Transverse colon (tissue), 4 donors: ENCODE data around the gene VWCE. TPM values are rescaled to one million over a fixed set of nuclear protein-coding genes. Genes with fewer than 3 reads are reported as not detected.

Experiments
- DNase-seq: peaks from one replicate; pipeline ENCODE4 v3.0.0-alpha.2; 2019
- H3K27ac ChIP-seq, 4 donors: fragments of 200-600 bp; sonication (generic); 2 replicates each; pipeline ENCODE4 v1.5.1; 2016 to 2018; ENCODE audit warnings: inconsistent platforms in 4 of 4
- H3K27me3 ChIP-seq: fragments of 200-600 bp; sonication (generic); 2 replicates; pipeline ENCODE4 v1.5.1; 2017; ENCODE audit warnings: inconsistent platforms
- H3K36me3 ChIP-seq, 4 donors: fragments of 200-600 bp; sonication (generic); 2 replicates each; pipeline ENCODE4 v1.5.1; 2017 to 2019; ENCODE audit warnings: inconsistent platforms in 4 of 4
- H3K4me1 ChIP-seq, 4 donors: fragments of 200-600 bp; sonication (generic); 2 replicates each; pipeline ENCODE4 v1.5.1; 2017 to 2020; ENCODE audit warnings: inconsistent platforms in 4 of 4
- H3K4me3 ChIP-seq, 4 donors: fragments of 200-600 bp; sonication (generic); 1 replicate in 1 of 4; 2 replicates in 3 of 4; pipeline versions ENCODE4 v1.5.1 to v1.6.1; 2017 to 2019; ENCODE audit warnings: inconsistent platforms in 4 of 4
- H3K9me3 ChIP-seq, 2 donors: fragments of 200-600 bp; sonication (generic); 2 replicates each; pipeline ENCODE4 v1.5.1; 2017 to 2019; ENCODE audit warnings: inconsistent platforms in 2 of 2
- EP300 ChIP-seq: sonication (generic); formaldehyde crosslinking; IDR thresholded peaks from one replicate; pipeline ENCODE4 v1.6.1; 2017; ENCODE audit warnings: antibody characterized with exemption, low read depth
- POLR2A ChIP-seq: fragments of 450-650 bp; IDR thresholded peaks from one replicate; pipeline ENCODE4 v1.6.1; 2016; ENCODE audit warnings: antibody characterized with exemption, mild to moderate bottlenecking, moderate library complexity
- POLR2AphosphoS5 ChIP-seq, 3 donors: sonication (generic); formaldehyde crosslinking; IDR thresholded peaks; one replicate each; pipeline ENCODE4 v1.6.1; 2016; ENCODE audit warnings: antibody characterized with exemption in 3 of 3
- WGBS, 2 donors: methylation state at CpG; one replicate each; pipeline ENCODE4 v1.1.5; 2018; ENCODE audit warnings: low coverage in 1 of 2; 5-methylcytosine and 5-hydroxymethylcytosine counted together
- in situ Hi-C, 4 donors: fragments of 200-750 bp; cut with MboI; loops; one replicate each; pipeline versions ENCODE4 v1.15.0 to v1.15.1; 2017; ENCODE audit warnings: low sequenced_read_pairs in 3 of 4, low pct_ligation_motif_present in 1 of 4, low pct_unique_long_range_greater_than_20kb in 1 of 4
- intact Hi-C: fragments of 100-400 bp; cut with DNase I; formaldehyde crosslinking; loops from one replicate; pipeline ENCODE4 v1.15.1; 2023; ENCODE audit warnings: low total_unique reads
- total RNA-seq, 4 donors: library from RNA; depleted of rRNA; stranded (reverse); fragments of >200 nt; gene quantifications; one replicate each; pipeline ENCODE4 v1.1.0, GENCODE V29; 2016
- TF ChIP-seq, protein P1 (sequence below), 5 experiments: fragments of 200-600 bp in 3 of 5; fragments of 450-650 bp in 2 of 5; sonication (generic) in 3 of 5; IDR thresholded peaks; 1 replicate in 2 of 5; 2 replicates in 3 of 5; pipeline ENCODE4 v1.5.1; 2016 to 2017; ENCODE audit warnings: antibody characterized with exemption in 5 of 5, inconsistent platforms in 3 of 5, mild to moderate bottlenecking in 2 of 5, moderate library complexity in 1 of 5

The VWCE gene
- total RNA-seq, 4 donors from 2014 or later = 0.16 to 2.2 (median 0.41) TPM; not detected in 1

DNA sequence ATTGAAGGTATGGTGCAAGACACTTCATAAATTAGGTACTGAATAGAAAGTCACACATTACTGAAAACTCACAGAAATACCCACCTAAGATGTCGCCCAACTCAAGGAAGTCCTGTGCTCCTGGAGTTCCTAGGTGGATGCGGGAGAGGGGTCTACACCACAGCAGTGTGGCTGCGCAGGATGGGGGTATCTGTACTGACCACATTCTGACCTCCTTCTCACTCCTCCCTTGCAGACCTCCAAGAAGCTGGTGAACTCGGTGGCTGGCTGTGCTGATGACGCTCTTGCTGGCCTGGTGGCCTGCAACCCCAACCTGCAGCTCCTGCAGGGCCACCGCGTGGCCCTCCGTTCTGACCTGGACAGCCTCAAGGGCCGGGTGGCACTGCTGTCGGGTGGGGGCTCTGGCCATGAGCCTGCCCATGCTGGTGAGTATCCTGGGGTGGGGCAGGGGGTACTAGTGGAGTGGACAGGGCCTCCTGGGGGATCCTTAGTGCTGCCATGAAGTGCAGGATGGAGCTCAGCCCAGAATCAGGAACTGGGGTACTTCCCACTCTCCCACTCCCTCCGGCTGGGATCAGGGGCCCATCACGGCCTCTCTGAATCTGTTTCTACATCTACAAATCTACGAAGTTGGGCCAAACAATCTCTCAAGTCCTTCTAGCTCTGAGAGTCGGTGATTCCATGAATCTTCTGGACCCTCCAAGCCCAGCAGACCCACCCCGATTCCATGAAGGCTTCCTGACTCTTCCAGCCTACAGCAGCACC lies 42.8 kb upstream of the VWCE start:
- intact Hi-C loops (loop anchor here (2.0 kb wide), 1 partner anchor 47 kb away; no protein-coding TSS in a partner anchor), in situ Hi-C loops (loop anchor here (5.0 to 25.0 kb wide), 3 partner anchors 47 to 501 kb away; partner anchors contain the start of gene CCDC86 (in 1 of the 4))
- Histone ChIP-seq H3K4me3 (no peak overlapping the region), H3K36me3 (no peaks in the 10 kb centered on the region), H3K27ac (no peak overlapping the region), H3K27me3 (no peaks in the 10 kb centered on the region), H3K4me1 (peaks cover 6 to 21% (median 12%) of the 10 kb centered on the region in 4 donors), H3K9me3 (no peaks in the 10 kb centered on the region)
- no peak for DNase-seq
- TF ChIP-seq POLR2A (no peak), POLR2AphosphoS5 (IDR thresholded peaks at IDR 0.05) (no peak), EP300 (no peak)
- TF ChIP-seq, protein P1, sequence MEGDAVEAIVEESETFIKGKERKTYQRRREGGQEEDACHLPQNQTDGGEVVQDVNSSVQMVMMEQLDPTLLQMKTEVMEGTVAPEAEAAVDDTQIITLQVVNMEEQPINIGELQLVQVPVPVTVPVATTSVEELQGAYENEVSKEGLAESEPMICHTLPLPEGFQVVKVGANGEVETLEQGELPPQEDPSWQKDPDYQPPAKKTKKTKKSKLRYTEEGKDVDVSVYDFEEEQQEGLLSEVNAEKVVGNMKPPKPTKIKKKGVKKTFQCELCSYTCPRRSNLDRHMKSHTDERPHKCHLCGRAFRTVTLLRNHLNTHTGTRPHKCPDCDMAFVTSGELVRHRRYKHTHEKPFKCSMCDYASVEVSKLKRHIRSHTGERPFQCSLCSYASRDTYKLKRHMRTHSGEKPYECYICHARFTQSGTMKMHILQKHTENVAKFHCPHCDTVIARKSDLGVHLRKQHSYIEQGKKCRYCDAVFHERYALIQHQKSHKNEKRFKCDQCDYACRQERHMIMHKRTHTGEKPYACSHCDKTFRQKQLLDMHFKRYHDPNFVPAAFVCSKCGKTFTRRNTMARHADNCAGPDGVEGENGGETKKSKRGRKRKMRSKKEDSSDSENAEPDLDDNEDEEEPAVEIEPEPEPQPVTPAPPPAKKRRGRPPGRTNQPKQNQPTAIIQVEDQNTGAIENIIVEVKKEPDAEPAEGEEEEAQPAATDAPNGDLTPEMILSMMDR (IDR thresholded peaks at IDR 0.05) = no peak
- 94% methylated on average over 12 of the region's 15 CpGs; no CpG with 5 or more reads in 1 of the 2 donors for WGBS, 2 donors

DNA sequence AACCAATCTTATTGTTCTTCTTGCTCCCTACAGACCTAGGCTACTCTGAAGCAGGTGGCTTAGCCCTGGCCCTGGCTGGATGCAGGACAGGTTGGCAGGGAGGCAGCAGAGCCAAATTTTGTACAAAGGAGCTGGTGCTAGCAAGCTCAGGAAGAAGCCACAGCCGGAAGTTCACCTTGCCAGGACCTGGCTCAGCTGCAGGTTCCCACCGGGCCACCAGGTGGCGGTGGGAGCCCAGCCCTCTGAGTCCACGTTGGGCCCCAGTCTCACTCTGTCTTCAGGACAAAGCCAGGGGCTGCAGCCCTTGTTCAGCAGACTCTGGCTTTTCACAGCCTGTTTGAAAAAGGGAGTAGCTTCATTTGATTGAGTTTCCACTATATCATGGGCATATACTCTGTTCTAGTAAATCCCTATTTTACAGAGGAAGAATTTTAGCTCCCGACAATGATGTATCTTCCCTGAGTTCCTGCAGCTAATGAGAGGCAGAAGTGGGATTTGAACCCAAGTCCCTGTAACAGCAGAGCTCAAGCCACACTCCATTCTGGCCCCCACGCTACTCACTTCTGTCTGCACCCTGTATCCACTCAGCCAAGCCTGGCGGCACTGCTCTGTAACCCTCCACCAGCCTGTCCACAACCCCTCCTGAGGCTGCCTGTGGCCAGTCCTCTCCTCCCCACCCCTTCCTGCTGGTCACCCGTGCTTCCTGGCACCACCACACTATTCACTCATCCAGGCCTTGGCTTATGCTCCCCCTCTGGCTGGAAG lies 41.2 kb upstream of the VWCE start:
- in situ Hi-C loops (loop anchor here (5.0 to 25.0 kb wide), 3 partner anchors 48 to 499 kb away; partner anchors contain the start of gene CCDC86 (in 1 of the 4)), intact Hi-C loops (loop anchor here (2.0 kb wide), 1 partner anchor 48 kb away; no protein-coding TSS in a partner anchor)
- no peak overlapping the region for H3K4me3 ChIP-seq
- DNase-seq = peak; percentile 86
- no peaks in the 10 kb centered on the region for H3K27me3 ChIP-seq
- 36 to 44% methylated on average over 3 to 8 of the region's 8 CpGs for WGBS, 2 donors
- peak overlapping the region; percentile 74 to 80 (median 78) for H3K27ac ChIP-seq
- TF ChIP-seq POLR2AphosphoS5 (IDR thresholded peaks at IDR 0.05) (peak in 1 of 3 donors; percentile 27), POLR2A (no peak), EP300 (no peak)
- TF ChIP-seq, protein P1 (IDR thresholded peaks at IDR 0.05) = peak; percentile 95 to 99 (median 98)
- no peaks in the 10 kb centered on the region for H3K36me3 ChIP-seq
- H3K9me3 ChIP-seq = no peaks in the 10 kb centered on the region
- peaks cover 13 to 31% (median 21%) of the 10 kb centered on the region in 4 donors for H3K4me1 ChIP-seq

DNA sequence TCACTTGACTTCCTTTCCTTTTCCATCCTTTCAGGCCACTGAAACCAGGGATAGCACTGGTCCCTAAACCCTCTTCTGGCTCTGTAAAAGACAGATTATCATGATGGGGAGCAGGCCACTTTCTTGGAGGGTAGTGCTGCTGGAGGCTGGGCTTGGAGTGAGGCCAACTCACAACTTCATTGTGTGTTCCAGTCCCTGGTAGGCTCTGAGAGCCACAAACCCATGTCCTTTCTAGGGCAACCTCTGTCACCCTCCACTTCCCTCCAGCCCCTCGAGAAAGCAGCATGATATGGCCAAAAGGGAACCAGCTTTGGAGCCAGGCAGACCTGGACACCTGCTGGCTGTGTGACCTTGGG lies 40.2 kb upstream of the VWCE start:
- H3K27ac ChIP-seq = peak overlapping the region in 2 of 4 donors; percentile 80
- no peak overlapping the region for H3K4me3 ChIP-seq
- no peak for TF ChIP-seq EP300
- TF ChIP-seq, protein P1 (IDR thresholded peaks at IDR 0.05) = no peak
- no peak for TF ChIP-seq POLR2A
- TF ChIP-seq POLR2AphosphoS5 (IDR thresholded peaks at IDR 0.05) = no peak
- no peak for DNase-seq
- 67% methylated on average over 1 of the region's 1 CpG; no CpG with 5 or more reads in 1 of the 2 donors for whole genome bisulfite sequencing, 2 donors
- intact Hi-C loops (no loop called here), in situ Hi-C loops (loop anchor here (5.0 to 25.0 kb wide), 3 partner anchors 49 to 498 kb away; partner anchors contain the start of gene CCDC86 (in 1 of the 4))
- H3K4me1 ChIP-seq = peaks cover 16 to 40% (median 25%) of the 10 kb centered on the region in 4 donors
- no peaks in the 10 kb centered on the region for H3K27me3 ChIP-seq
- no peaks in the 10 kb centered on the region for H3K36me3 ChIP-seq
- no peaks in the 10 kb centered on the region for H3K9me3 ChIP-seq
